Melanocyte of skin (primary cell): ENCODE measurements around the gene RBM3. TPM values are rescaled to one million over a fixed set of nuclear protein-coding genes. Genes with fewer than 3 reads are reported as not detected.

Experiments
- small RNA-seq, 2 donors: library from RNA; depleted of rRNA; stranded (forward); fragments of <200 nt; gene quantifications; one replicate each; pipeline ENCODE3, GENCODE V24; 2012
- total RNA-seq, 2 donors: library from RNA; depleted of rRNA; stranded (reverse); fragments of >200 nt; gene quantifications; 2 replicates each; pipeline ENCODE4 v1.2.3, GENCODE V29; 2012

RBM3 gene
- total RNA-seq, result 100 to 1,000 TPM; 120 to 136 TPM

DNA sequence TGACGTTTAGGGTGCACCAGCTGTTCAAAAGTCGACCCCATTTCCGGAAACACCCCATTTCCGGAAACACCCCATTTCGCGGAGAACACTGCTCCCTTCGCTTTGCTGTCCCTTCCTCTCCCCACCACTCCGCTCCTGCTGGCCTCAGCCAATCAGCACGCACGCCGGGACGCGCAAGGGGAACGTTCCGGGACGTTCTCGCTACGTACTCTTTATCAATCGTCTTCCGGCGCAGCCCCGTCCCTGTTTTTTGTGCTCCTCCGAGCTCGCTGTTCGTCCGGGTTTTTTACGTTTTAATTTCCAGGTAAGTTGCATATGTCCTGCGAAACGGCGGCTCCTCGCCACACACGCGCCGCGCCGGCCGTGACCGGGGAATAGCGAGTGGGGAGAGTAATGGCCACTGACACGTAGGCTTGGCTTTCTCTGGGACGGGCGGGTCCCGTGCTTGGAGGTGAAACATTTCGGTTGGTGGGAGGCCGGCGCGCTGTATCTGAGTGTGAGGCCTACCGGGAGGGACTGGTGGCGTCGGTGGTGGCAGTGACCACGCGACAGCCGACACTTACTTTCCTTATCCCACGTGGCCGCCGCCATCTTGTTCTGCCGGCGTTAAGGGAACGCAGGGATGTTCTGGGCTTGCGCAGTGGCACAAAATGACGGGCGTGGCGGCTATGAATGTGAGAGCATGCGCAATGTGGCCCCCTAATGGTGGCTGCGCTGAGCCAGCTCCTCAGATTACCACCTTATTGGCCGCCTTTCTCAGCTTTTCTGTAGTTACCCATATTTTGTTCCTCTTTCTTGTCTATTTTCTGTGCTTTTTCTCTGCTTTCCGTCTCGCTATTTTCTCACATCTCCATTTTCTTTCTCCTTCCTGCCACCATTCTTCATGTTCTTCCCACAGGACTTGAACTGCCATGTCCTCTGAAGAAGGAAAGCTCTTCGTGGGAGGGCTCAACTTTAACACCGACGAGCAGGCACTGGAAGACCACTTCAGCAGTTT is at the start of gene RBM3:
TSS of gene RBM3 (plus strand) at position 215 of the 997 bp plus-strand sequence. CDS start at position 912, 697 bp downstream.

DNA sequence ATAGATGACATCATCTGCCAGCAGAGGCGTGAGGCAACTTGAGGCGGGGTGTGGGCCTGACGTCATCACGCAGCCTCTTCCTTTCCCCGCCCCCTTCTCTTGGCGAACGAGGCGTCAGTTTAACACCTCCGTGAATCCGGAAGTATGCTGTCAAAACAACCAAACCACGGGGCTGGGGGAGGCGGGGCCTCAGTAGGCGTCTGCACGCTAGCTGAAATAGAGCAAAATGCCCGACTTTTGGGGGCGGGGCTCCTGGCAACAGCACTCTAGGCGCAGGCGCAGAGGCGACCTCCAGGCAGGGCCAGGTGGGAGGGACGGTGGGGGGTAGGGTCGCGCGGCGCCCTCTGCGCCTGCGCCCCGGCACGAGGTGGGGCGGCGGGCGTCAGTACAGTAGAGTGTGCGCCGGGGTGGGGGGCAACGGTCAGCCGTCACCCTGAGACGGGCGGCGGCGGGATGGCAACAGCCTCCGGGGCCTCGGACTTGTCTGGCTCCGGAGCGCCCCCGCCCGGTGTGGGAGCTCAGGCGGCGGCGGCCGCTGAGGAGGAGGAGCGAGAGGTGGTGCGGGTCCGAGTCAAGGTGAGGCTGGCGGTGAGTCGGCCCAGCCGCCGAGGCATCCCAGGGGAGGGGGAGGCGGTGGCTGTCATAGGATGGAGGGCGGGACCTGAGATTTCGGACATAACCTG is 34.8 kb upstream of the RBM3 start, which contains the start of gene TBC1D25:
TSS of gene TBC1D25 (plus strand) at position 370 of the 683 bp plus-strand sequence. CDS start at position 454, 84 bp downstream.

DNA sequence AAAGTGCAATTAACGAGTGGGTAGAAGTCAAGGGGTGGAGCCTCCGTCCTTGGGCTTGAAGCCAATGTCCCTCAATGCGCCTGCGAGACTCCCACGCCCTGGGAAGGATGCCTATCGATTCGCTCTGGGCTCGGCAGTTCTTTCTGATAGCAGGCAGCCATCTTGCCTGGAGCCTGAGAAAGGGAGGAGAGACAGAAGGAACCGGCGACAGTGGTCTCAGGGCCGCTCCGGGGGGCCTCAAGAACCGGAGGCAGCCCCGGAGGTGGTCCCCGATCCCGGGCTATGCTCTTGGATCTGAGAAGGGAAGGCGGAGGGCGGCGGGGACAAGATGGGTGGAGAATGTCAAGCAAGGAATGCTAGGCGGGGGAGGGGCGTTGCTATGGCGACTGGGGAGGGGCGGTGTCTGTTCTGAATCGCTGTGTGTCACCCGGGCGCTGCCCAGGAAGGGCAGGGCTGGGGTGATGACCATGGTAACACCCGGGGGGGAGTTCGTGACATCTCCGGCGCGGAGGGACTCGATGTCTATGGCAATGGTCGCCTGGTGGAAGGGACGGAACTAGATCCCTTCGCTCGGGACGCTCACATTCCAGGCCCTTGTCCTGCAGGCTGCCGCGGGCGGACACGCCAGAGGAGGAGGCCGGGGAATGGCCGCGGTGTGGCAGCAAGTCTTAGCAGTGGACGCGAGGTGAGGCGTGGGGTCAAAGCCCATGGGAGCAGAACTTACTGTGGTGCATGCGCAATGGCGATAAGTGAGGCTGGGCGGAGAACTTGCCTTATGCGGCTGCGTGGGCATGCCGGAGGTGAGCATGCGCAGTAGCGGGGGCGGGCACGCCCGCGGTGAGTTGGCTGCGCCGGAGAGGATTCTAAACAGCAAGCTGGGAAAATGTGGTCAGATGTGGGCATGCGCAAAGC is 23.3 kb downstream of the RBM3 start, which contains the start of gene WDR13:
TSS of gene WDR13 (plus strand) at position 140 of the 912 bp plus-strand sequence. CDS start at position 645, 505 bp downstream.

Small RNAs within 50 kb of the gene (small RNA-seq; reads per million reads assigned to genes)
- gene MRPL32P1, result 0 reads per million in 2 donors

Other genes starting within 250 kb of the RBM3 start
- not detected for gene SSX3, start 217.8 kb upstream of the RBM3 start, total RNA-seq
- under 1 TPM in 1 of 2 donors, not detected in 1; under 0.01 TPM for gene SSX4, start 190.9 kb upstream of the RBM3 start, total RNA-seq
- gene SSX4B, start 162.5 kb upstream of the RBM3 start, total RNA-seq, result under 1 TPM in 1 of 2 donors, not detected in 1; under 0.01 TPM
- gene SLC38A5, start 104.2 kb upstream of the RBM3 start, total RNA-seq, result under 1 TPM; 0.34 to 0.67 TPM
- gene FTSJ1, start 98.3 kb upstream of the RBM3 start, total RNA-seq, result 10 to 100 TPM; 39.2 to 49.6 TPM
- gene PORCN, start 65.5 kb upstream of the RBM3 start, total RNA-seq, result 1 to 10 TPM; 6.5 to 7.7 TPM
- gene EBP, start 52.7 kb upstream of the RBM3 start, total RNA-seq, result 100 to 1,000 TPM; 131 to 232 TPM
- 1 to 10 TPM; 4.3 to 8.3 TPM for gene TBC1D25, start 34.8 kb upstream of the RBM3 start, total RNA-seq
- gene WDR13, start 23.0 kb downstream of the RBM3 start, total RNA-seq, result 10 to 100 TPM; 52.6 to 69.9 TPM
- under 1 TPM in 1 of 2 donors, not detected in 1; 0.33 TPM for gene WAS, start 109.3 kb downstream of the RBM3 start, total RNA-seq
- gene SUV39H1, start 122.2 kb downstream of the RBM3 start, total RNA-seq, result 10 to 100 TPM in 1 of 2 donors, 1 to 10 TPM in 1; 8.3 to 13.3 TPM
- gene GLOD5, start 187.3 kb downstream of the RBM3 start, total RNA-seq, result not detected
- gene GATA1, start 212.1 kb downstream of the RBM3 start, total RNA-seq, result not detected
- gene HDAC6, start 227.6 kb downstream of the RBM3 start, total RNA-seq, result 10 to 100 TPM; 35.3 to 49.2 TPM